Uterus (tissue), 4 donors: ENCODE results near the gene PWWP2B. TPM values are rescaled to one million over a fixed set of nuclear protein-coding genes. Genes with fewer than 3 reads are reported as not detected.
A peak's percentile ranks its signal among the peaks of the same experiment; 100 is the strongest.

Experiments
- DNase-seq, 2 donors: peaks; one replicate each; pipeline ENCODE4 v3.0.0-alpha.2; 2019 to 2020
- H3K27ac ChIP-seq, 2 donors: fragments of 200-600 bp; sonication (generic); 1 replicate in 1 of 2; 2 replicates in 1 of 2; pipeline ENCODE4 v1.5.1; 2016 to 2018
- H3K27me3 ChIP-seq, 2 donors: fragments of 200-600 bp; sonication (generic); one replicate each; pipeline ENCODE4 v1.5.1; 2018 to 2019; ENCODE audit warnings: control low read depth in 1 of 2
- H3K36me3 ChIP-seq, 2 donors: fragments of 200-600 bp; sonication (generic); one replicate each; pipeline ENCODE4 v1.5.1; 2019; ENCODE audit warnings: control low read depth in 1 of 2
- H3K4me1 ChIP-seq, 2 donors: fragments of 200-600 bp; sonication (generic); one replicate each; pipeline ENCODE4 v1.5.1; 2018 to 2019; ENCODE audit warnings: control low read depth in 1 of 2
- H3K4me3 ChIP-seq, 2 donors: fragments of 200-600 bp; sonication (generic); 1 replicate in 1 of 2; 2 replicates in 1 of 2; pipeline ENCODE4 v1.5.1; 2018 to 2019; ENCODE audit warnings: mild to moderate bottlenecking in 1 of 2
- H3K9me3 ChIP-seq, 2 donors: fragments of 200-600 bp; sonication (generic); one replicate each; pipeline ENCODE4 v1.5.1; 2019; ENCODE audit warnings: control low read depth in 1 of 2
- CTCF ChIP-seq, 4 experiments: fragments of 200-600 bp in 2 of 4; fragments of 450-650 bp in 2 of 4; sonication (generic) in 2 of 4; IDR thresholded peaks; one replicate each; pipeline ENCODE4 v1.5.1; 2016 to 2019; ENCODE audit warnings: antibody characterized with exemption in 4 of 4, mild to moderate bottlenecking in 2 of 4, moderate library complexity in 1 of 4
- POLR2A ChIP-seq, 2 donors: fragments of 450-650 bp; IDR thresholded peaks; one replicate each; pipeline ENCODE4 v1.6.1; 2016; ENCODE audit warnings: antibody characterized with exemption in 2 of 2, mild to moderate bottlenecking in 1 of 2, moderate library complexity in 1 of 2
- intact Hi-C: fragments of 100-400 bp; cut with DNase I; formaldehyde crosslinking; loops from one replicate; pipeline ENCODE4 v1.15.1; 2023; ENCODE audit warnings: low total_unique reads
- total RNA-seq, 4 donors: library from RNA; depleted of rRNA in 3 of 4; stranded (reverse); fragments of >200 nt in 3 of 4; gene quantifications; one replicate each; pipeline versions ENCODE4 v1.1.0 to v1.2.4, GENCODE V29; 2014 to 2023
- donor health status: DM: yes; HTN: yes; CAD: no.

Gene PWWP2B
- total RNA-seq, 4 donors from 2014 or later = 0.29 to 27.6 (median 8.3) TPM

- DNase-seq = no peak
- Histone ChIP-seq H3K4me3 (no peak overlapping the region), H3K27ac (peak overlapping the region in 1 of 2 donors; percentile 98), H3K27me3 (no peaks in the 10 kb centered on the region), H3K9me3 (no peaks in the 10 kb centered on the region), H3K4me1 (peaks cover 0 to 13% of the 10 kb centered on the region in 2 donors), H3K36me3 (no peaks in the 10 kb centered on the region)
- TF ChIP-seq POLR2A (IDR thresholded peaks at IDR 0.05) (no peak), CTCF (IDR thresholded peaks at IDR 0.05) (no peak)
- intact Hi-C loops = no loop called here
Observed at GRCh38 chr10:132394201-132394811, 2.7 kb upstream of the PWWP2B start.

- TF ChIP-seq CTCF (IDR thresholded peaks at IDR 0.05) (no peak), POLR2A (IDR thresholded peaks at IDR 0.05) (no peak)
- no peak for DNase-seq
- peak overlapping the region; percentile 96 to 98 for H3K27ac ChIP-seq
- no peaks in the 10 kb centered on the region for H3K27me3 ChIP-seq
- intact Hi-C loops = no loop called here
- H3K9me3 ChIP-seq = no peaks in the 10 kb centered on the region
- H3K4me1 ChIP-seq = peaks cover 0 to 13% of the 10 kb centered on the region in 2 donors
- H3K36me3 ChIP-seq = no peaks in the 10 kb centered on the region
- H3K4me3 ChIP-seq = peak overlapping the region in 1 of 2 donors; percentile 36
Observed at GRCh38 chr10:132394936-132395703, 1.9 kb upstream of the PWWP2B start.

- H3K9me3 ChIP-seq = no peaks in the 10 kb centered on the region
- no peaks in the 10 kb centered on the region for H3K27me3 ChIP-seq
- peak; percentile 67 to 72 for DNase-seq
- H3K36me3 ChIP-seq = no peaks in the 10 kb centered on the region
- peaks cover 0 to 20% of the 10 kb centered on the region in 2 donors for H3K4me1 ChIP-seq
- TF ChIP-seq POLR2A (IDR thresholded peaks at IDR 0.05) (peak in 1 of 2 donors; percentile 56), CTCF (IDR thresholded peaks at IDR 0.05) (peak in 1 of 4 experiments; percentile 29)
- intact Hi-C loops = no loop called here
- peak overlapping the region; percentile 36 to 84 for H3K4me3 ChIP-seq
- peak overlapping the region; percentile 96 to 98 for H3K27ac ChIP-seq
Observed at GRCh38 chr10:132395704-132396493, 1.1 kb upstream of the PWWP2B start.

GRCh38 chr10:132396494-132397035, 435 bp upstream of the PWWP2B start:
- peak overlapping the region; percentile 96 to 98 for H3K27ac ChIP-seq
- H3K27me3 ChIP-seq = no peaks in the 10 kb centered on the region
- peak overlapping the region; percentile 36 to 84 for H3K4me3 ChIP-seq
- no peak for TF ChIP-seq POLR2A (IDR thresholded peaks at IDR 0.05)
- TF ChIP-seq CTCF (IDR thresholded peaks at IDR 0.05) = peak in 3 of 4 experiments; percentile 51 to 70 (median 68)
- H3K9me3 ChIP-seq = no peaks in the 10 kb centered on the region
- no peaks in the 10 kb centered on the region for H3K36me3 ChIP-seq
- DNase-seq = peak; percentile 56 to 68
- H3K4me1 ChIP-seq = peaks cover 0 to 20% of the 10 kb centered on the region in 2 donors
- intact Hi-C loops = no loop called here
